Measurements from ENCODE around the gene FSTL4. TPM values are rescaled to one million over a fixed set of nuclear protein-coding genes. Genes with fewer than 3 reads are reported as not detected.

FSTL4 gene
- total RNA-seq, 4 donors from 2014 or later, result 0.33 to 0.78 (median 0.34) TPM; not detected in 1

DNA sequence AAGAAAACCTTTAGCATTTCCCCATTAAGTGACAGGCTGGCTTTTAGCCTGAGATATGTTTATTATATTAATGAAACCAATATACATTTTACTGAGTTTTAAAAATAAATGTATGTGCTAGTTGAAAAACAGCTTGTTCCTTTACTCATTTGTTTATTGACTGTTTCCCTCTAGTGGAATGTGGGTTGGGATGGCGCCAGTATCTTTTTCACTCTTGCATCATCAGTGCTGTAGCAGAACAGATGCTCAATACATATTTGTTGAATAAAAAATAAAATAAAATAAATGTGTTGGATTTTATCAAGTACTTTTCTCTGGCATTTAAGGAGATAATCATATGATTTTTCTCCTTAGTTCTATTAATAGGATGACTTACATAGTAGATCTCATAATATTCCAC, 43.0 kb downstream of the FSTL4 start:
- intact Hi-C loops (cut with DNase I), result no loop called here
- 72% methylated on average over 1 of the region's 1 CpG for WGBS

GRCh38 chr5:133565993-133566392, 46.3 kb downstream of the FSTL4 start:
- Histone ChIP-seq H3K4me3 (no peak overlapping the region), H3K4me1 (no peaks in the 10 kb centered on the region), H3K9me3 (no peaks in the 10 kb centered on the region), H3K36me3 (no peaks in the 10 kb centered on the region), H3K27me3 (peaks cover 0 to 3% (median 0%) of the 10 kb centered on the region in 4 donors), H3K27ac (replicated peaks in 1 of 4) (no peak overlapping the region)
- 62% methylated on average over 3 of the region's 3 CpGs for WGBS
- peak; percentile 39 for DNase-seq (ENCODE audit: extremely low spot score)
- TF ChIP-seq POLR2A (IDR thresholded peaks at IDR 0.05; ENCODE audit: low read depth) (no peak), EP300 (IDR thresholded peaks at IDR 0.05) (no peak), POLR2AphosphoS5 (IDR thresholded peaks at IDR 0.05) (no peak)
- TF ChIP-seq, protein P1, sequence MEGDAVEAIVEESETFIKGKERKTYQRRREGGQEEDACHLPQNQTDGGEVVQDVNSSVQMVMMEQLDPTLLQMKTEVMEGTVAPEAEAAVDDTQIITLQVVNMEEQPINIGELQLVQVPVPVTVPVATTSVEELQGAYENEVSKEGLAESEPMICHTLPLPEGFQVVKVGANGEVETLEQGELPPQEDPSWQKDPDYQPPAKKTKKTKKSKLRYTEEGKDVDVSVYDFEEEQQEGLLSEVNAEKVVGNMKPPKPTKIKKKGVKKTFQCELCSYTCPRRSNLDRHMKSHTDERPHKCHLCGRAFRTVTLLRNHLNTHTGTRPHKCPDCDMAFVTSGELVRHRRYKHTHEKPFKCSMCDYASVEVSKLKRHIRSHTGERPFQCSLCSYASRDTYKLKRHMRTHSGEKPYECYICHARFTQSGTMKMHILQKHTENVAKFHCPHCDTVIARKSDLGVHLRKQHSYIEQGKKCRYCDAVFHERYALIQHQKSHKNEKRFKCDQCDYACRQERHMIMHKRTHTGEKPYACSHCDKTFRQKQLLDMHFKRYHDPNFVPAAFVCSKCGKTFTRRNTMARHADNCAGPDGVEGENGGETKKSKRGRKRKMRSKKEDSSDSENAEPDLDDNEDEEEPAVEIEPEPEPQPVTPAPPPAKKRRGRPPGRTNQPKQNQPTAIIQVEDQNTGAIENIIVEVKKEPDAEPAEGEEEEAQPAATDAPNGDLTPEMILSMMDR (IDR thresholded peaks at IDR 0.05), result no peak
- intact Hi-C loops (cut with DNase I), result no loop called here

More for the DNA sequence above, 43.0 kb downstream of the FSTL4 start:
- no peak overlapping the region for H3K27ac ChIP-seq (replicated peaks in 1 of 4)
- no peaks in the 10 kb centered on the region for H3K36me3 ChIP-seq
- peaks cover 0 to 17% (median 9%) of the 10 kb centered on the region in 4 donors for H3K9me3 ChIP-seq
- no peak overlapping the region for H3K4me3 ChIP-seq
- TF ChIP-seq, protein P1 (IDR thresholded peaks at IDR 0.05), result no peak
- TF ChIP-seq POLR2AphosphoS5 (IDR thresholded peaks at IDR 0.05), result no peak
- no peak for TF ChIP-seq EP300 (IDR thresholded peaks at IDR 0.05)
- TF ChIP-seq POLR2A (IDR thresholded peaks at IDR 0.05; ENCODE audit: low read depth), result no peak
- no peaks in the 10 kb centered on the region for H3K4me1 ChIP-seq
- DNase-seq (ENCODE audit: extremely low spot score), result peak; percentile 53
- peaks cover 0 to 12% (median 0%) of the 10 kb centered on the region in 4 donors for H3K27me3 ChIP-seq

GRCh38 chr5:133564921-133565565, 47.3 kb downstream of the FSTL4 start:
- no peak overlapping the region for H3K4me3 ChIP-seq
- TF ChIP-seq, protein P1 (IDR thresholded peaks at IDR 0.05), result no peak
- TF ChIP-seq EP300 (IDR thresholded peaks at IDR 0.05) (no peak), POLR2AphosphoS5 (IDR thresholded peaks at IDR 0.05) (no peak), POLR2A (IDR thresholded peaks at IDR 0.05; ENCODE audit: low read depth) (no peak)
- H3K4me1 ChIP-seq, result no peaks in the 10 kb centered on the region
- intact Hi-C loops (cut with DNase I), result no loop called here
- no peaks in the 10 kb centered on the region for H3K36me3 ChIP-seq
- H3K27me3 ChIP-seq, result no peaks in the 10 kb centered on the region
- H3K9me3 ChIP-seq, result no peaks in the 10 kb centered on the region
- WGBS, result 50% methylated on average over 4 of the region's 4 CpGs
- H3K27ac ChIP-seq (replicated peaks in 1 of 4), result no peak overlapping the region
- DNase-seq (ENCODE audit: extremely low spot score), result peak; percentile 77

GRCh38 chr5:133562554-133562953, 49.8 kb downstream of the FSTL4 start:
- peak; percentile 74 for DNase-seq (ENCODE audit: extremely low spot score)
- TF ChIP-seq EP300 (IDR thresholded peaks at IDR 0.05) (no peak), POLR2A (IDR thresholded peaks at IDR 0.05; ENCODE audit: low read depth) (no peak), POLR2AphosphoS5 (IDR thresholded peaks at IDR 0.05) (no peak)
- TF ChIP-seq, protein P1 (IDR thresholded peaks at IDR 0.05), result no peak
- Histone ChIP-seq H3K36me3 (no peaks in the 10 kb centered on the region), H3K9me3 (no peaks in the 10 kb centered on the region), H3K27me3 (peaks cover 0 to 15% (median 0%) of the 10 kb centered on the region in 4 donors), H3K4me3 (no peak overlapping the region), H3K4me1 (no peaks in the 10 kb centered on the region), H3K27ac (replicated peaks in 1 of 4) (no peak overlapping the region)
- intact Hi-C loops (cut with DNase I), result no loop called here
- 62% methylated on average over 10 of the region's 10 CpGs for WGBS
